Epithelial cell of proximal tubule (primary cell): Measurements from ENCODE around the gene KCNQ1OT1. TPM values are rescaled to one million over a fixed set of nuclear protein-coding genes. Genes with fewer than 3 reads are reported as not detected.

Experiments used
- total RNA-seq: library from RNA; depleted of rRNA; stranded (reverse); fragments of >200 nt; gene quantifications from 2 replicates; pipeline ENCODE4 v1.2.3, GENCODE V29; 2015

Gene KCNQ1OT1
- total RNA-seq, 1 donor from 2014 or later, result 0.63 TPM

Other genes with a start within 250 kb of the KCNQ1OT1 start
- gene CDKN1C, start 185.8 kb upstream of the KCNQ1OT1 start, total RNA-seq, result 12.7 and 27.7 TPM in 2 replicates
- 63.1 and 97.2 TPM in 2 replicates for gene PHLDA2, start 229.4 kb upstream of the KCNQ1OT1 start, total RNA-seq